ENCODE measurements around the gene PCDHGA11.
"Not testable (repeated sequence)": the region's sequence is repeated elsewhere in the genome, so short reads cannot be mapped to it uniquely, and the experiment has no call there.

The PCDHGA11 gene

GRCh38 chr5:141431286-141431685, 10.4 kb downstream of the PCDHGA11 start:
- H3K4me3 ChIP-seq (ENCODE audit: low read depth, low read length) = no peak overlapping the region
- peaks cover 29 to 37% of the 10 kb centered on the region in 2 experiments for H3K36me3 ChIP-seq (ENCODE audit: control insufficient read depth in 1 of 2, insufficient read depth in 2 of 2, low read length in 2 of 2)
- H2BK12ac ChIP-seq (ENCODE audit: low read length) = no peak overlapping the region
- peaks cover 35% of the 10 kb centered on the region for H3K9me3 ChIP-seq (ENCODE audit: insufficient read depth, low read depth, low read length)
- no peaks in the 10 kb centered on the region for H3K79me1 ChIP-seq (ENCODE audit: low read length)
- H4K12ac ChIP-seq (ENCODE audit: low read depth, low read length) = no peak overlapping the region
- no peaks in the 10 kb centered on the region for H3K27me3 ChIP-seq (ENCODE audit: insufficient read depth, low read length)
- no peak overlapping the region for H2AFZ ChIP-seq (ENCODE audit: insufficient read depth, low read length, poor library complexity)
- H3K23ac ChIP-seq (ENCODE audit: low read length) = no peak overlapping the region
- no peak overlapping the region for H4K91ac ChIP-seq (ENCODE audit: low read depth, low read length)
- no peak overlapping the region for H3K18ac ChIP-seq (ENCODE audit: low read length)
- no peak overlapping the region for H3K14ac ChIP-seq (ENCODE audit: low read length)
- H2AK5ac ChIP-seq (ENCODE audit: low read length) = no peak overlapping the region
- no peak overlapping the region for H2BK120ac ChIP-seq (ENCODE audit: insufficient read depth, low read length, poor library complexity)
- no peak overlapping the region for H3K4me2 ChIP-seq (ENCODE audit: low read length)
- no peak overlapping the region for H3K27ac ChIP-seq (ENCODE audit: low read depth, low read length)
- no peak for DNase-seq
- no peak overlapping the region for H2BK5ac ChIP-seq (ENCODE audit: low read depth, low read length, poor library complexity)
- no peak overlapping the region for H4K8ac ChIP-seq (ENCODE audit: low read depth, low read length)
- H3K4me1 ChIP-seq (ENCODE audit: control insufficient read depth in 1 of 2, insufficient read depth in 2 of 2, low read length in 2 of 2) = no peaks in the 10 kb centered on the region
- no peak overlapping the region for H3K9ac ChIP-seq (ENCODE audit: low read length)
- WGBS (ENCODE audit: extremely low coverage, insufficient coverage, insufficient read length) = no CpG with 5 or more reads among the region's 37 CpGs
- H3K79me2 ChIP-seq (ENCODE audit: control insufficient read depth, insufficient read depth, low read length, poor library complexity) = no peaks in the 10 kb centered on the region
- H3K4ac ChIP-seq (ENCODE audit: low read depth, low read length) = no peak overlapping the region

GRCh38 chr5:141432308-141432707, 11.5 kb downstream of the PCDHGA11 start:
- not testable (repeated sequence) for H2BK5ac ChIP-seq (ENCODE audit: low read depth, low read length, poor library complexity); H3K9ac ChIP-seq (ENCODE audit: low read length)
- no CpG with 5 or more reads among the region's 38 CpGs for WGBS (ENCODE audit: extremely low coverage, insufficient coverage, insufficient read length)

GRCh38 chr5:141432726-141433125, 11.9 kb downstream of the PCDHGA11 start:
- no CpG with 5 or more reads among the region's 29 CpGs for WGBS (ENCODE audit: extremely low coverage, insufficient coverage, insufficient read length)
- H3K9me3 ChIP-seq (ENCODE audit: insufficient read depth, low read depth, low read length) = peaks cover 27% of the 10 kb centered on the region
- not testable (repeated sequence) for H3K4me2 ChIP-seq (ENCODE audit: low read length); H4K12ac ChIP-seq (ENCODE audit: low read depth, low read length); H3K9ac ChIP-seq (ENCODE audit: low read length); H3K79me1 ChIP-seq (ENCODE audit: low read length); H3K4ac ChIP-seq (ENCODE audit: low read depth, low read length); H3K14ac ChIP-seq (ENCODE audit: low read length); H2BK5ac ChIP-seq (ENCODE audit: low read depth, low read length, poor library complexity); H4K8ac ChIP-seq (ENCODE audit: low read depth, low read length); H3K4me3 ChIP-seq (ENCODE audit: low read depth, low read length); H3K27ac ChIP-seq (ENCODE audit: low read depth, low read length); H3K23ac ChIP-seq (ENCODE audit: low read length); H2BK120ac ChIP-seq (ENCODE audit: insufficient read depth, low read length, poor library complexity); H3K79me2 ChIP-seq (ENCODE audit: control insufficient read depth, insufficient read depth, low read length, poor library complexity); H3K4me1 ChIP-seq (ENCODE audit: control insufficient read depth in 1 of 2, insufficient read depth in 2 of 2, low read length in 2 of 2); H3K18ac ChIP-seq (ENCODE audit: low read length); H3K27me3 ChIP-seq (ENCODE audit: insufficient read depth, low read length); DNase-seq; H2BK12ac ChIP-seq (ENCODE audit: low read length); H2AK5ac ChIP-seq (ENCODE audit: low read length); H2AFZ ChIP-seq (ENCODE audit: insufficient read depth, low read length, poor library complexity); H4K91ac ChIP-seq (ENCODE audit: low read depth, low read length)
- peaks cover 24 to 27% of the 10 kb centered on the region in 2 experiments for H3K36me3 ChIP-seq (ENCODE audit: control insufficient read depth in 1 of 2, insufficient read depth in 2 of 2, low read length in 2 of 2)

More at GRCh38 chr5:141432308-141432707, 11.5 kb downstream of the PCDHGA11 start:
- H4K12ac ChIP-seq (ENCODE audit: low read depth, low read length); H3K4me3 ChIP-seq (ENCODE audit: low read depth, low read length); H3K4me1 ChIP-seq (ENCODE audit: control insufficient read depth in 1 of 2, insufficient read depth in 2 of 2, low read length in 2 of 2); H3K79me1 ChIP-seq (ENCODE audit: low read length); H3K23ac ChIP-seq (ENCODE audit: low read length); H3K79me2 ChIP-seq (ENCODE audit: control insufficient read depth, insufficient read depth, low read length, poor library complexity); H2BK12ac ChIP-seq (ENCODE audit: low read length); H2AK5ac ChIP-seq (ENCODE audit: low read length); H3K4ac ChIP-seq (ENCODE audit: low read depth, low read length); H3K4me2 ChIP-seq (ENCODE audit: low read length); DNase-seq; H2AFZ ChIP-seq (ENCODE audit: insufficient read depth, low read length, poor library complexity); H2BK120ac ChIP-seq (ENCODE audit: insufficient read depth, low read length, poor library complexity); H3K14ac ChIP-seq (ENCODE audit: low read length); H4K91ac ChIP-seq (ENCODE audit: low read depth, low read length); H4K8ac ChIP-seq (ENCODE audit: low read depth, low read length); H3K27ac ChIP-seq (ENCODE audit: low read depth, low read length); H3K27me3 ChIP-seq (ENCODE audit: insufficient read depth, low read length); H3K18ac ChIP-seq (ENCODE audit: low read length): not testable (repeated sequence)
- Histone ChIP-seq H3K9me3 (ENCODE audit: insufficient read depth, low read depth, low read length) (peaks cover 32% of the 10 kb centered on the region), H3K36me3 (ENCODE audit: control insufficient read depth in 1 of 2, insufficient read depth in 2 of 2, low read length in 2 of 2) (peaks cover 28 to 31% of the 10 kb centered on the region in 2 experiments)

- H3K27ac ChIP-seq (ENCODE audit: low read depth, low read length) = no peak overlapping the region
- no CpG with 5 or more reads among the region's 2 CpGs for WGBS (ENCODE audit: extremely low coverage, insufficient coverage, insufficient read length)
Measured at GRCh38 chr5:141434006-141434405, 13.2 kb downstream of the PCDHGA11 start.

More at GRCh38 chr5:141434006-141434405, 13.2 kb downstream of the PCDHGA11 start:
- Histone ChIP-seq H3K14ac (ENCODE audit: low read length) (no peak overlapping the region), H2AK5ac (ENCODE audit: low read length) (no peak overlapping the region), H2AFZ (ENCODE audit: insufficient read depth, low read length, poor library complexity) (no peak overlapping the region), H2BK12ac (ENCODE audit: low read length) (no peak overlapping the region), H3K4me2 (ENCODE audit: low read length) (no peak overlapping the region), H3K79me1 (ENCODE audit: low read length) (no peaks in the 10 kb centered on the region), H3K27me3 (ENCODE audit: insufficient read depth, low read length) (no peaks in the 10 kb centered on the region), H3K9ac (ENCODE audit: low read length) (no peak overlapping the region), H4K8ac (ENCODE audit: low read depth, low read length) (no peak overlapping the region), H4K91ac (ENCODE audit: low read depth, low read length) (no peak overlapping the region), H3K36me3 (ENCODE audit: control insufficient read depth in 1 of 2, insufficient read depth in 2 of 2, low read length in 2 of 2) (peaks cover 19 to 21% of the 10 kb centered on the region in 2 experiments), H3K79me2 (ENCODE audit: control insufficient read depth, insufficient read depth, low read length, poor library complexity) (no peaks in the 10 kb centered on the region), H2BK5ac (ENCODE audit: low read depth, low read length, poor library complexity) (no peak overlapping the region), H3K4me3 (ENCODE audit: low read depth, low read length) (no peak overlapping the region), H4K12ac (ENCODE audit: low read depth, low read length) (no peak overlapping the region), H3K4ac (ENCODE audit: low read depth, low read length) (no peak overlapping the region), H3K23ac (ENCODE audit: low read length) (no peak overlapping the region), H3K4me1 (ENCODE audit: control insufficient read depth in 1 of 2, insufficient read depth in 2 of 2, low read length in 2 of 2) (peaks cover 0 to 2% of the 10 kb centered on the region in 2 experiments), H2BK120ac (ENCODE audit: insufficient read depth, low read length, poor library complexity) (no peak overlapping the region), H3K9me3 (ENCODE audit: insufficient read depth, low read depth, low read length) (peaks cover 22% of the 10 kb centered on the region), H3K18ac (ENCODE audit: low read length) (no peak overlapping the region)
- no peak for DNase-seq
